Breast epithelium (tissue), 4 donors: ENCODE data around the gene PRKRIP1. TPM values are rescaled to one million over a fixed set of nuclear protein-coding genes. Genes with fewer than 3 reads are reported as not detected.

Experiments
- DNase-seq, 2 donors: peaks; one replicate each; pipeline ENCODE4 v3.0.0-alpha.2; 2019; ENCODE audit warnings: low spot score in 2 of 2
- H3K27ac ChIP-seq, 2 donors: fragments of 200-600 bp; sonication (generic) in 1 of 2; one replicate each; pipeline ENCODE4 v1.5.1; 2016 to 2019; ENCODE audit warnings: mild to moderate bottlenecking in 1 of 2
- H3K27me3 ChIP-seq, 2 donors: fragments of 200-600 bp; sonication (generic) in 1 of 2; one replicate each; pipeline versions ENCODE4 v1.5.1 to v1.6.0; 2017 to 2019; ENCODE audit warnings: control low read depth in 1 of 2, mild to moderate bottlenecking in 1 of 2
- H3K36me3 ChIP-seq: fragments of 200-600 bp; one replicate; pipeline ENCODE4 v1.5.1; 2019
- H3K4me1 ChIP-seq, 2 donors: fragments of 200-600 bp; sonication (generic); one replicate each; pipeline ENCODE4 v1.5.1; 2016 to 2019; ENCODE audit warnings: control low read depth in 1 of 2
- H3K4me3 ChIP-seq, 3 donors: fragments of 200-600 bp; sonication (generic); 1 replicate in 2 of 3; 2 replicates in 1 of 3; pipeline ENCODE4 v1.5.1; 2016 to 2019; ENCODE audit warnings: mild to moderate bottlenecking in 3 of 3, moderate library complexity in 2 of 3
- H3K9me3 ChIP-seq, 2 donors: fragments of 200-600 bp; sonication (generic) in 1 of 2; one replicate each; pipeline ENCODE4 v1.5.1; 2016 to 2019; ENCODE audit warnings: control low read depth in 1 of 2
- CTCF ChIP-seq, 3 donors: fragments of 450-650 bp; IDR thresholded peaks; one replicate each; pipeline ENCODE4 v1.5.1; 2016 to 2017; ENCODE audit warnings: antibody characterized with exemption in 3 of 3, mild to moderate bottlenecking in 3 of 3, moderate library complexity in 3 of 3
- POLR2A ChIP-seq: fragments of 450-650 bp; IDR thresholded peaks from one replicate; pipeline ENCODE4 v1.6.1; 2016; ENCODE audit warnings: antibody characterized with exemption, mild to moderate bottlenecking, moderate library complexity
- POLR2AphosphoS5 ChIP-seq, 3 donors: sonication (generic); formaldehyde crosslinking; IDR thresholded peaks; one replicate each; pipeline ENCODE4 v1.6.1; 2017; ENCODE audit warnings: antibody characterized with exemption in 3 of 3
- intact Hi-C: fragments of 100-400 bp; cut with DNase I; formaldehyde crosslinking; loops from one replicate; pipeline ENCODE4 v1.15.1; 2023; ENCODE audit warnings: low total_unique reads
- total RNA-seq, 3 donors: library from RNA; depleted of rRNA; stranded (reverse); fragments of >200 nt; gene quantifications; one replicate each; pipeline ENCODE4 v1.1.0, GENCODE V29; 2016

Gene PRKRIP1
- total RNA-seq, 3 donors from 2014 or later = 17.3 to 30.5 (median 29.7) TPM

GRCh38 chr7:102466097-102466496 is 69.9 kb downstream of the PRKRIP1 start:
- H3K27ac ChIP-seq = no peak overlapping the region
- H3K4me3 ChIP-seq = peak overlapping the region in 2 of 3 donors; percentile 98 to 100
- TF ChIP-seq CTCF (IDR thresholded peaks at IDR 0.05) (no peak), POLR2A (no peak), POLR2AphosphoS5 (IDR thresholded peaks at IDR 0.05) (no peak)
- H3K4me1 ChIP-seq = peaks cover 0 to 10% of the 10 kb centered on the region in 2 donors
- intact Hi-C loops = no loop called here
- H3K27me3 ChIP-seq = no peaks in the 10 kb centered on the region
- no peak for DNase-seq
- H3K9me3 ChIP-seq = no peaks in the 10 kb centered on the region
- H3K36me3 ChIP-seq = no peaks in the 10 kb centered on the region

DNA sequence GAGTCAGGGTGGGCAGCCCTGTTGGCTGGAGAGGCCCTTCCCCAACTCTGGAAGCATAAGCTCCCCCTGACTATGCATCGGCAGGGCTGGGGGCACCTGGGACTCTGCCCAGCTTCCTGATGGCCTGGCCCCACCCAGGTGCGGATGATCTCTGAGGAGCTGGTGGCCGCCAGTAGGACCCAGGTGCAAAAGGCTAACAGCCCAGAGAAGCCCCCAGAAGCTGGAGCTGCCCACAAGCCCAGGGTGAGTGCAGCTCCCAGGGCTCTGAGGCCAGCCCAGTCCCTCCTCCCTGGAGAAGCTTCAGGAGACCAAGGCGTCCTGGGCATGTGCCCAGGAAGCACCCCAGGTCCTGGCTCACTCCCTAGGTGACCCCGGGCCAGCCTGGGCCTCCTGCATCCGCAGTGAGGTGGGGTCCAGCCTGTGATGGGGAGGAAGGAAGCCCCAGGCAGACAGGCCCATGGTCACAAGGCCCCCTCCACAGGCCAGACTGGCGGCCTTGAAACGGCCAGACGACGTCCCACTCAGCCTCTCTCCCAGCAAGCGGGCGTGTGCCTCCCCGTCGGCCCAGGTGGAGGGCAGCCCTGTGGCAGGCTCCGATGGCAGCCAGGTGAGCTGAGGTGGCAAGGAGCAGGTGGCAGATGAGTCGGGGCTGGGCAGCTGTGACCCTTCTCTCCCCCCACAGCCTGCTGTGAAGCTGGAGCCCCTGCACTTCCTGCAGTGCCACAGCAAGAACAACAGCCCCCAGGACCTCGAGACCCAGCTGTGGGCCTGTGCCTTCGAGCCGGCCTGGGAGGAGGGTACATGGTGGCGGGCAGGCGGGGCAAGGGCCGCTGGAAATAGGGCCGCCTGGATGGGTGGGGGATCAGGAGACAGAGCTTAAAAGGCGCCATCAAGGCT is 71.7 kb downstream of the PRKRIP1 start:
- Histone ChIP-seq H3K9me3 (no peaks in the 10 kb centered on the region), H3K27ac (no peak overlapping the region), H3K4me3 (no peak overlapping the region), H3K4me1 (peaks cover 0 to 10% of the 10 kb centered on the region in 2 donors), H3K36me3 (no peaks in the 10 kb centered on the region), H3K27me3 (no peaks in the 10 kb centered on the region)
- DNase-seq = no peak
- intact Hi-C loops = no loop called here
- no peak for TF ChIP-seq POLR2A
- TF ChIP-seq CTCF (IDR thresholded peaks at IDR 0.05) = no peak
- no peak for TF ChIP-seq POLR2AphosphoS5 (IDR thresholded peaks at IDR 0.05)

DNA sequence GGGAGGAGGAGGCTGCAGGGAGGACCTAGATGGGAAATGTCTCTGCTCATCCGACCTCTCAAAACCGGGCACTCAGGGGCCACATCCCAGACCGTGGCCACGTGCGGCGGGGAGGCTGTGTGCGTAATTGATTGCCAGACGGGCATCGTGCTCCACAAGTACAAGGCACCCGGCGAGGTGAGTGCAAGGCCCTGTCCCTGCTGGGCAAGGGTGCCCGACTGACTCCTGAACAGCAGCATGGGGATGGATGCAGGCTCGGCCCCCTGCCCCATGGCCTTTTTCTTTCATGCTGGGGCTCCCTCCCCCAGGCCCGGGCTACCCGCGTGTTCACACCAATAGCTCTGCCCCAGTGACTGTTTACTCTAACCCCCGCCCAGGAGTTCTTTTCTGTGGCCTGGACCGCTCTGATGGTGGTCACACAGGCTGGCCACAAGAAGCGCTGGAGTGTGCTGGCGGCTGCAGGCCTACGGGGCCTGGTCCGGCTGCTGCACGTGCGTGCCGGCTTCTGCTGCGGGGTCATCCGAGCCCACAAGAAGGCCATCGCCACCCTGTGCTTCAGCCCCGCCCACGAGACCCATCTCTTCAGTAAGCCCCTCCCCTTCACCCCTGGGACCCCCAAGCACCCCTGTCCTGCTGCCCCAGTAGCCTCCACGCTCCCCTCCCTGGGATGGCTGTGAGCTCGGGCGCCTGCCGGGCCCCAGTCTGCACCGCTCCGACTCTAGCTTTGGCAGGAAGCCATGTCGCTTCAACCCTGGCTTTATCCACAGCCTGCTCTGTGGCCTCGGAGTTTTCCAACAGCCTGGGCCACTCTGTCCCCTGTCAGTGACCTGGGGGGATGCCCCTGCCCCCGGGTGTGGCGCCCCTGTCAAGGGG is 72.6 kb downstream of the PRKRIP1 start:
- intact Hi-C loops = no loop called here
- DNase-seq = no peak
- Histone ChIP-seq H3K4me3 (no peak overlapping the region), H3K36me3 (no peaks in the 10 kb centered on the region), H3K27ac (no peak overlapping the region), H3K9me3 (no peaks in the 10 kb centered on the region), H3K27me3 (no peaks in the 10 kb centered on the region), H3K4me1 (peaks cover 0 to 5% of the 10 kb centered on the region in 2 donors)
- no peak for TF ChIP-seq POLR2A
- no peak for TF ChIP-seq CTCF (IDR thresholded peaks at IDR 0.05)
- TF ChIP-seq POLR2AphosphoS5 (IDR thresholded peaks at IDR 0.05) = no peak

DNA sequence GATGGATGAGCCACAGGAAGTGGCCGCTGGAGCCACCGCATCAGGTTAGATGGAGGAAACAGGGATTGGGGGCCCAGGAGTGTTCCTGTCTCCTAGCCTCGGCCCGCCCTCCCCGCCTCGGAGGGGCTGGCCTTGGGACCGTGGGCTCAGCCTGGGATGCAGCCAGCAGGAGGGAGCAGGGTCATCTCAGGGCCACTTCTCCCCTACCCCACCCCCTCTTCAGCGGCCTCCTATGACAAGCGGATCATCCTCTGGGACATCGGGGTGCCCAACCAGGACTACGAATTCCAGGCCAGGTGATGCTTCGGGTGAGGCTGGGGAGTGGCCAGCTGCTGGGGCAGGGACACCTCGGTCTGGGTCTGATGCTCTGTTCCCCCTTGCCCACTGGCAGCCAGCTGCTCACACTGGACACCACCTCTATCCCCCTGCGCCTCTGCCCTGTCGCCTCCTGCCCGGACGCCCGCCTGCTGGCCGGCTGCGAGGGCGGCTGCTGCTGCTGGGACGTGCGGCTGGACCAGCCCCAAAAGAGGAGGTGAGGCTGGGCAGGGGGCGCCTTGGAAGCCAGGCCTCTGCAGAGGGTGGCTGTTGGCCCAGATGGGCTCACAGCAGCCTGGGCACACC is 73.3 kb downstream of the PRKRIP1 start:
- no peak for DNase-seq
- Histone ChIP-seq H3K27me3 (no peaks in the 10 kb centered on the region), H3K27ac (no peak overlapping the region), H3K36me3 (no peaks in the 10 kb centered on the region), H3K4me1 (no peaks in the 10 kb centered on the region), H3K9me3 (no peaks in the 10 kb centered on the region), H3K4me3 (no peak overlapping the region)
- intact Hi-C loops = no loop called here
- TF ChIP-seq CTCF (IDR thresholded peaks at IDR 0.05) (no peak), POLR2AphosphoS5 (IDR thresholded peaks at IDR 0.05) (no peak), POLR2A (no peak)
